IMR-90 (cell line): ENCODE results near the gene CLEC20A.

Experiments used
- BHLHE40 ChIP-seq: fragments of 150-350 bp; IDR thresholded peaks from 2 replicates; pipeline ENCODE4 v1.6.1; 2016; ENCODE audit warnings: mild to moderate bottlenecking, low read depth, low read length
- CEBPB ChIP-seq: IDR thresholded peaks from 2 replicates; pipeline ENCODE4 v1.6.1; 2012; ENCODE audit warnings: low read depth, low read length, improper control_type of control experiment
- CHD1 ChIP-seq: IDR thresholded peaks from 2 replicates; pipeline ENCODE4 v1.6.1; 2012; ENCODE audit warnings: low read depth, low read length, improper control_type of control experiment
- CTCF ChIP-seq: conservative IDR thresholded peaks from 2 replicates; pipeline ENCODE4 v1.5.1; 2012; ENCODE audit warnings: mild to moderate bottlenecking, low read depth, low read length, improper control_type of control experiment
- FOS ChIP-seq: fragments of 150-350 bp; IDR thresholded peaks from 2 replicates; pipeline ENCODE4 v1.6.1; 2016; ENCODE audit warnings: low read depth, low read length
- MAFK ChIP-seq: IDR thresholded peaks from 2 replicates; pipeline ENCODE4 v1.6.1; 2012; ENCODE audit warnings: low read depth, low read length, improper control_type of control experiment
- MXI1 ChIP-seq: IDR thresholded peaks from 2 replicates; pipeline ENCODE4 v1.6.1; 2012; ENCODE audit warnings: low read depth, mild to moderate bottlenecking, low read length, moderate library complexity, borderline replicate concordance
- POLR2A ChIP-seq: IDR thresholded peaks from 2 replicates; pipeline ENCODE4 v1.6.1; 2012; ENCODE audit warnings: mild to moderate bottlenecking, low read depth, low read length
- RAD21 ChIP-seq: IDR thresholded peaks from 2 replicates; pipeline ENCODE4 v1.6.1; 2012; ENCODE audit warnings: low read length, improper control_type of control experiment
- RFX5 ChIP-seq: IDR thresholded peaks from 2 replicates; pipeline ENCODE4 v1.8.0; 2012; ENCODE audit warnings: low read depth, mild to moderate bottlenecking, low read length, moderate library complexity
- SMC3 ChIP-seq: fragments of 150-350 bp; IDR thresholded peaks from 2 replicates; pipeline ENCODE4 v1.6.1; 2016; ENCODE audit warnings: low read depth, mild to moderate bottlenecking, antibody characterized with exemption, low read length, moderate library complexity
- USF2 ChIP-seq: fragments of 150-350 bp; IDR thresholded peaks from 2 replicates; pipeline ENCODE4 v1.6.1; 2017; ENCODE audit warnings: mild to moderate bottlenecking, antibody characterized with exemption, low read length, low read depth

- TF ChIP-seq CHD1, result no peak
- TF ChIP-seq POLR2A, result no peak
- no peak for TF ChIP-seq CTCF
- TF ChIP-seq FOS, result no peak
- no peak for TF ChIP-seq RAD21
- TF ChIP-seq USF2, result no peak
- no peak for TF ChIP-seq SMC3
- no peak for TF ChIP-seq MAFK
- TF ChIP-seq BHLHE40, result no peak
- no peak for TF ChIP-seq CEBPB
- TF ChIP-seq RFX5, result no peak
- no peak for TF ChIP-seq MXI1
Observed at GRCh38 chr1:178461104-178461503, 35.7 kb downstream of the CLEC20A start.
